SK-N-SH (cell line): ENCODE measurements around the gene LMOD2. TPM values are rescaled to one million over a fixed set of nuclear protein-coding genes. Genes with fewer than 3 reads are reported as not detected.

Source experiments
- CTCF ChIA-PET: fragments of 300-600, 350-600 bp; formaldehyde crosslinking; extraction: SDS; loops from one replicate; lab custom pipeline; 2021; lab: Yijun Ruan, JAX
- POLR2A ChIA-PET: fragments of 350-600 bp; sonication (Branson Sonifier 250); formaldehyde crosslinking; extraction: SDS; loops from one replicate; lab custom pipeline; 2020; ENCODE audit warnings: antibody characterized with exemption, inconsistent platforms; lab: Yijun Ruan, JAX
- DNase-seq: peaks from one replicate; pipeline ENCODE4 v3.0.0; 2012
- H2AFZ ChIP-seq: fragments of 200-600 bp; sonication (generic); 2 replicates; pipeline ENCODE4 v1.8.1; 2016; ENCODE audit warnings: antibody characterized with exemption, mild to moderate bottlenecking, low read depth
- H3F3A ChIP-seq: fragments of 200-600 bp; sonication (generic); replicated peaks from 2 replicates; pipeline ENCODE3; 2016; ENCODE audit warnings: antibody characterized with exemption, mild to moderate bottlenecking; ENCODE audit not compliant: insufficient read depth
- H3K27ac ChIP-seq, 2 experiments: fragments of 200-500 bp in 1 of 2; fragments of 200-600 bp in 1 of 2; sonication (Bioruptor generic) in 1 of 2; sonication (generic), shearing (Covaris generic) in 1 of 2; 2 replicates each; pipeline versions ENCODE4 v1.5.1 to v1.6.1; 2014 to 2016; ENCODE audit warnings: low read depth in 2 of 2, inconsistent platforms in 1 of 2, low read length in 1 of 2, mild to moderate bottlenecking in 1 of 2, mixed read lengths in 1 of 2
- H3K27me3 ChIP-seq: fragments of 200-600 bp; sonication (generic), shearing (Covaris generic); 2 replicates; pipeline ENCODE4 v1.6.1; 2016; ENCODE audit warnings: mixed run types; ENCODE audit not compliant: insufficient read depth
- H3K36me3 ChIP-seq, 2 experiments: fragments of 200-500 bp in 1 of 2; fragments of 200-600 bp in 1 of 2; sonication (Bioruptor generic) in 1 of 2; sonication (generic) in 1 of 2; replicated peaks in 1 of 2; 2 replicates each; pipeline versions ENCODE3 to v1.5.1; 2014 to 2016; ENCODE audit warnings: low read length in 1 of 2, mild to moderate bottlenecking in 1 of 2; ENCODE audit not compliant: insufficient read depth in 2 of 2, control insufficient read depth in 1 of 2
- H3K4me1 ChIP-seq, 2 experiments: fragments of 200-500 bp in 1 of 2; fragments of 200-600 bp in 1 of 2; sonication (Bioruptor generic) in 1 of 2; sonication (generic), shearing (Covaris generic) in 1 of 2; 2 replicates each; pipeline versions ENCODE4 v1.5.1 to v1.6.1; 2014 to 2016; ENCODE audit warnings: low read depth in 1 of 2, low read length in 1 of 2, mixed run types in 1 of 2; ENCODE audit not compliant: insufficient read depth in 2 of 2, control insufficient read depth in 1 of 2
- H3K4me2 ChIP-seq: fragments of 200-600 bp; sonication (generic), shearing (Covaris generic); 2 replicates; pipeline ENCODE4 v1.6.1; 2017; ENCODE audit warnings: mixed run types
- H3K4me3 ChIP-seq, 2 experiments: fragments of 200-500 bp in 1 of 2; fragments of 200-600 bp in 1 of 2; sonication (Bioruptor generic) in 1 of 2; sonication (generic), shearing (Covaris generic) in 1 of 2; 2 replicates each; pipeline versions ENCODE4 v1.5.1 to v1.8.1; 2014 to 2016; ENCODE audit warnings: low read depth in 2 of 2, inconsistent platforms in 1 of 2, low read length in 1 of 2, mild to moderate bottlenecking in 1 of 2, mixed read lengths in 1 of 2, moderate library complexity in 1 of 2
- H3K79me2 ChIP-seq: fragments of 200-600 bp; sonication (generic); 2 replicates; pipeline ENCODE4 v1.8.1; 2017; ENCODE audit warnings: mild to moderate bottlenecking; ENCODE audit not compliant: insufficient read depth
- H3K9ac ChIP-seq: fragments of 200-600 bp; sonication (generic); 2 replicates; pipeline ENCODE4 v1.6.1; 2017; ENCODE audit warnings: mixed run types
- H3K9me2 ChIP-seq: fragments of 200-600 bp; sonication (generic); 2 replicates; pipeline ENCODE4 v1.6.1; 2017; ENCODE audit warnings: mixed run types
- H3K9me3 ChIP-seq: fragments of 200-600 bp; sonication (generic); 2 replicates; pipeline ENCODE4 v1.6.1; 2017; ENCODE audit warnings: mixed run types, mild to moderate bottlenecking, moderate library complexity
- H4K20me1 ChIP-seq: fragments of 200-600 bp; sonication (generic); 2 replicates; pipeline ENCODE4 v1.6.1; 2017; ENCODE audit warnings: mild to moderate bottlenecking, mixed run types; ENCODE audit not compliant: insufficient read depth
- CHD2 ChIP-seq: fragments of 150-350 bp; IDR thresholded peaks from 2 replicates; pipeline ENCODE4 v1.6.1; 2018; ENCODE audit warnings: low read length; ENCODE audit not compliant: partially characterized antibody
- EP300 ChIP-seq, 2 experiments: IDR thresholded peaks; 2 replicates each; pipeline versions ENCODE4 v1.4.0 to v1.6.1; 2012; ENCODE audit warnings: borderline replicate concordance in 1 of 2, low read depth in 1 of 2, low read length in 1 of 2
- FOXJ3 ChIP-seq: sonication (generic); formaldehyde crosslinking; IDR thresholded peaks from 2 replicates; pipeline ENCODE4 v1.5.1; 2020; ENCODE audit warnings: mild to moderate bottlenecking, missing genetic modification reagents
- GABPA ChIP-seq: IDR thresholded peaks from 2 replicates; pipeline ENCODE4 v1.4.0; 2012; ENCODE audit warnings: low read depth, mild to moderate bottlenecking
- GATA2 ChIP-seq: sonication (generic); formaldehyde crosslinking; IDR thresholded peaks from 2 replicates; pipeline ENCODE4 v1.5.0; 2020; ENCODE audit warnings: mild to moderate bottlenecking, missing genetic modification reagents
- JUND ChIP-seq: IDR thresholded peaks from 2 replicates; pipeline ENCODE4 v1.4.0; 2012
- NFIC ChIP-seq: IDR thresholded peaks from 2 replicates; pipeline ENCODE4 v1.4.0; 2012; ENCODE audit warnings: borderline replicate concordance
- POLR2AphosphoS5 ChIP-seq: IDR thresholded peaks from 2 replicates; pipeline ENCODE4 v1.6.1; 2012; ENCODE audit warnings: low read depth, low read length
- RCOR1 ChIP-seq: fragments of 150-350 bp; IDR thresholded peaks from 2 replicates; pipeline ENCODE4 v1.6.1; 2017; ENCODE audit warnings: antibody characterized with exemption, low read length
- RXRA ChIP-seq: IDR thresholded peaks from 2 replicates; pipeline ENCODE4 v1.4.0; 2012; ENCODE audit warnings: low read depth, mild to moderate bottlenecking, borderline replicate concordance
- TCF12 ChIP-seq: IDR thresholded peaks from 2 replicates; pipeline ENCODE4 v1.4.0; 2012
- TEAD4 ChIP-seq: IDR thresholded peaks from 2 replicates; pipeline ENCODE4 v1.4.0; 2012; ENCODE audit warnings: mild to moderate bottlenecking, borderline replicate concordance; ENCODE audit not compliant: insufficient read depth
- WGBS: methylation state at CpG from one replicate; pipeline ENCODE4 v1.1.6; 2017; ENCODE audit warnings: low lambda C conversion rate; 5-methylcytosine and 5-hydroxymethylcytosine counted together
- polyA plus RNA-seq, 3 experiments: library from polyadenylated mRNA; depleted of rRNA; stranded (reverse); fragments of >200 nt; gene quantifications; 2 replicates each; pipeline ENCODE4 v1.2.3, GENCODE V29; 2012
- TF ChIP-seq, protein P1 (sequence below): IDR thresholded peaks from 2 replicates; pipeline ENCODE4; 2012
- TF ChIP-seq, protein P2 (sequence below): IDR thresholded peaks from 2 replicates; pipeline ENCODE4 v1.4.0; 2012; ENCODE audit warnings: low read depth, borderline replicate concordance
- TF ChIP-seq, protein P3 (sequence below): fragments of 200-600 bp; sonication (generic); IDR thresholded peaks from 2 replicates; pipeline ENCODE4 v1.6.1; 2017; ENCODE audit warnings: antibody characterized with exemption, mild to moderate bottlenecking, moderate library complexity
- TF ChIP-seq, protein P4 (sequence below): IDR thresholded peaks from 2 replicates; pipeline ENCODE4 v1.6.1; 2012; ENCODE audit warnings: mild to moderate bottlenecking, low read depth, low read length, moderate library complexity
- TF ChIP-seq, protein P5 (sequence below): IDR thresholded peaks from 2 replicates; pipeline ENCODE4 v1.4.0; 2012; ENCODE audit warnings: low read depth, borderline replicate concordance
- TF ChIP-seq, protein P6 (sequence below): IDR thresholded peaks from 2 replicates; pipeline ENCODE4 v1.4.0; 2012; ENCODE audit warnings: low read depth

Gene LMOD2
- polyA plus RNA-seq, 1 of the 3 experiments (the other 2 are of a cell fraction) = not detected

DNA sequence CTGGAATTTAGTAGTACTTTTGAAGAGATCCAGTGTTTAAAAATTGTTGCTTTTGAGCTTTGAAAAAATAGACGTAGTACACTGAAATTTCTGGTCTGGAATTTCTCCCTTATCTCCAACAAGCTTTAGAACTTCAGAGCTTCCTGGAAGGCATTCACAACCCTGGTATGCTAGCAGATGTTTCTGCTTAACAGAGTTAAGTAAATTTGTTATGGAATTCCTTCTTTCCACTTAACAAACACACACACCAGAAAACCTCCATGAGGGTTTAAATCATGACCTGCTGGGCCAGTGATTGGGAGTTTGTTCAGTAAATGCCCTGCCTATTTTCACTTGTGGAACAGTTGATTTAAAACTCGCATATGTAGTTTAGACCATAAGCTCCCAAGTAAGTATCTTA is 40.3 kb upstream of the LMOD2 start:
- Histone ChIP-seq H3K4me1 (peaks cover 0 to 13% of the 10 kb centered on the region in 2 experiments; a peak in 2 of 4 replicates), H3K27me3 (no peaks in the 10 kb centered on the region), H3K79me2 (no peaks in the 10 kb centered on the region), H2AFZ (no peak overlapping the region), H3K4me3 (no peak overlapping the region), H3K4me2 (no peak overlapping the region), H4K20me1 (no peaks in the 10 kb centered on the region), H3K9me2 (no peaks in the 10 kb centered on the region)
- 24% methylated on average over 2 of the region's 2 CpGs for WGBS
- peak in 1 of 2 experiments; percentile 63; a peak in 2 of 4 replicates for TF ChIP-seq EP300 (IDR thresholded peaks at IDR 0.05; ENCODE audit: borderline replicate concordance in 1 of 2, low read depth in 1 of 2, low read length in 1 of 2)
- peak; percentile 88 for TF ChIP-seq TCF12
- TF ChIP-seq, protein P1, sequence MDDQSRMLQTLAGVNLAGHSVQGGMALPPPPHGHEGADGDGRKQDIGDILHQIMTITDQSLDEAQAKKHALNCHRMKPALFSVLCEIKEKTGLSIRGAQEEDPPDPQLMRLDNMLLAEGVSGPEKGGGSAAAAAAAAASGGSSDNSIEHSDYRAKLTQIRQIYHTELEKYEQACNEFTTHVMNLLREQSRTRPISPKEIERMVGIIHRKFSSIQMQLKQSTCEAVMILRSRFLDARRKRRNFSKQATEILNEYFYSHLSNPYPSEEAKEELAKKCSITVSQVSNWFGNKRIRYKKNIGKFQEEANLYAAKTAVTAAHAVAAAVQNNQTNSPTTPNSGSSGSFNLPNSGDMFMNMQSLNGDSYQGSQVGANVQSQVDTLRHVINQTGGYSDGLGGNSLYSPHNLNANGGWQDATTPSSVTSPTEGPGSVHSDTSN = peak; percentile 44
- TF ChIP-seq NFIC = no peak; the same call in 1 of the 2 replicates
- TF ChIP-seq TEAD4 = peak; percentile 52; the same call in 1 of the 2 replicates
- TF ChIP-seq JUND = 0 out of 2 replicates have a peak, but pooled peaks have one; percentile 16
- TF ChIP-seq GATA2 (CRISPR knock-in tag) = no peak
- TF ChIP-seq RCOR1 = peak; percentile 96
- TF ChIP-seq RXRA = no peak
- no peak for TF ChIP-seq GABPA
- TF ChIP-seq CHD2 = peak; percentile 39
- TF ChIP-seq POLR2AphosphoS5 = peak; percentile 68; the same call in 1 of the 2 replicates
- TF ChIP-seq, all 33 proteins: peak for 8
- peak; percentile 60 for DNase-seq
- H3K9me3 ChIP-seq = no peaks in the 10 kb centered on the region
- ChIA-PET CTCF (interaction anchor here (1.0 to 5.4 kb wide), 5 partner anchors 9 to 182 kb away, joined by 3 to 30 read pairs (median 8); no protein-coding TSS in a partner anchor), POLR2A (no interaction called here)
- H3F3A ChIP-seq = peaks cover 4% of the 10 kb centered on the region
- H3K36me3 ChIP-seq = no peaks in the 10 kb centered on the region
- peak overlapping the region in 1 of 2 experiments; percentile 67; a peak in 1 of 4 replicates for H3K27ac ChIP-seq
- no peak overlapping the region for H3K9ac ChIP-seq

DNA sequence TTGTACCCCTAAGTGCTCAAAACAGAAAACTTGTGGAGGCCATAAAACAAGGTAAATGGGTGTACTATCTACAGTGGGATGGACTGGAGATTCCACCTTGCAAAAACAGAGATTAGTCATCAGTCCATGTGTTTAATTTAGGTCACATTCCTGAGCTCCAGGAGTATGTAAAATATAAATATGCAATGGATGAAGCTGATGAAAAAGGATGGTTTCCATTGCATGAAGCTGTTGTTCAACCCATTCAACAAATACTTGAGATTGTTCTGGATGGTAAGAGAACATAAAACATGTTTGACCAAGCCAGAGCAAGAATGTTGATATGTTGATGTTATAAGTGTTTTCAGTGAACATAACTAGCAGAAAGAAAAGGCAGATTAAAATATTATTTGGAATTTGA is 39.4 kb upstream of the LMOD2 start:
- Histone ChIP-seq H3F3A (peaks cover 4% of the 10 kb centered on the region), H3K4me2 (no peak overlapping the region), H3K27me3 (no peaks in the 10 kb centered on the region), H3K79me2 (no peaks in the 10 kb centered on the region), H3K9ac (no peak overlapping the region), H3K9me3 (no peaks in the 10 kb centered on the region), H4K20me1 (no peaks in the 10 kb centered on the region), H2AFZ (no peak overlapping the region), H3K4me1 (peaks cover 0 to 13% of the 10 kb centered on the region in 2 experiments; a peak in 2 of 4 replicates), H3K4me3 (no peak overlapping the region), H3K27ac (no peak overlapping the region; a peak in 1 of 4 replicates), H3K9me2 (no peaks in the 10 kb centered on the region), H3K36me3 (no peaks in the 10 kb centered on the region)
- CTCF ChIA-PET = interaction anchor here (1.1 to 5.4 kb wide), 4 partner anchors 8 to 181 kb away, joined by 4 to 30 read pairs (median 6); no protein-coding TSS in a partner anchor
- POLR2A ChIA-PET = no interaction called here
- no peak for DNase-seq
- TF ChIP-seq, protein P2, sequence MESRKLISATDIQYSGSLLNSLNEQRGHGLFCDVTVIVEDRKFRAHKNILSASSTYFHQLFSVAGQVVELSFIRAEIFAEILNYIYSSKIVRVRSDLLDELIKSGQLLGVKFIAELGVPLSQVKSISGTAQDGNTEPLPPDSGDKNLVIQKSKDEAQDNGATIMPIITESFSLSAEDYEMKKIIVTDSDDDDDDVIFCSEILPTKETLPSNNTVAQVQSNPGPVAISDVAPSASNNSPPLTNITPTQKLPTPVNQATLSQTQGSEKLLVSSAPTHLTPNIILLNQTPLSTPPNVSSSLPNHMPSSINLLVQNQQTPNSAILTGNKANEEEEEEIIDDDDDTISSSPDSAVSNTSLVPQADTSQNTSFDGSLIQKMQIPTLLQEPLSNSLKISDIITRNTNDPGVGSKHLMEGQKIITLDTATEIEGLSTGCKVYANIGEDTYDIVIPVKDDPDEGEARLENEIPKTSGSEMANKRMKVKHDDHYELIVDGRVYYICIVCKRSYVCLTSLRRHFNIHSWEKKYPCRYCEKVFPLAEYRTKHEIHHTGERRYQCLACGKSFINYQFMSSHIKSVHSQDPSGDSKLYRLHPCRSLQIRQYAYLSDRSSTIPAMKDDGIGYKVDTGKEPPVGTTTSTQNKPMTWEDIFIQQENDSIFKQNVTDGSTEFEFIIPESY = no peak
- TF ChIP-seq, protein P3, sequence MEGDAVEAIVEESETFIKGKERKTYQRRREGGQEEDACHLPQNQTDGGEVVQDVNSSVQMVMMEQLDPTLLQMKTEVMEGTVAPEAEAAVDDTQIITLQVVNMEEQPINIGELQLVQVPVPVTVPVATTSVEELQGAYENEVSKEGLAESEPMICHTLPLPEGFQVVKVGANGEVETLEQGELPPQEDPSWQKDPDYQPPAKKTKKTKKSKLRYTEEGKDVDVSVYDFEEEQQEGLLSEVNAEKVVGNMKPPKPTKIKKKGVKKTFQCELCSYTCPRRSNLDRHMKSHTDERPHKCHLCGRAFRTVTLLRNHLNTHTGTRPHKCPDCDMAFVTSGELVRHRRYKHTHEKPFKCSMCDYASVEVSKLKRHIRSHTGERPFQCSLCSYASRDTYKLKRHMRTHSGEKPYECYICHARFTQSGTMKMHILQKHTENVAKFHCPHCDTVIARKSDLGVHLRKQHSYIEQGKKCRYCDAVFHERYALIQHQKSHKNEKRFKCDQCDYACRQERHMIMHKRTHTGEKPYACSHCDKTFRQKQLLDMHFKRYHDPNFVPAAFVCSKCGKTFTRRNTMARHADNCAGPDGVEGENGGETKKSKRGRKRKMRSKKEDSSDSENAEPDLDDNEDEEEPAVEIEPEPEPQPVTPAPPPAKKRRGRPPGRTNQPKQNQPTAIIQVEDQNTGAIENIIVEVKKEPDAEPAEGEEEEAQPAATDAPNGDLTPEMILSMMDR = no peak
- TF ChIP-seq, protein P4, sequence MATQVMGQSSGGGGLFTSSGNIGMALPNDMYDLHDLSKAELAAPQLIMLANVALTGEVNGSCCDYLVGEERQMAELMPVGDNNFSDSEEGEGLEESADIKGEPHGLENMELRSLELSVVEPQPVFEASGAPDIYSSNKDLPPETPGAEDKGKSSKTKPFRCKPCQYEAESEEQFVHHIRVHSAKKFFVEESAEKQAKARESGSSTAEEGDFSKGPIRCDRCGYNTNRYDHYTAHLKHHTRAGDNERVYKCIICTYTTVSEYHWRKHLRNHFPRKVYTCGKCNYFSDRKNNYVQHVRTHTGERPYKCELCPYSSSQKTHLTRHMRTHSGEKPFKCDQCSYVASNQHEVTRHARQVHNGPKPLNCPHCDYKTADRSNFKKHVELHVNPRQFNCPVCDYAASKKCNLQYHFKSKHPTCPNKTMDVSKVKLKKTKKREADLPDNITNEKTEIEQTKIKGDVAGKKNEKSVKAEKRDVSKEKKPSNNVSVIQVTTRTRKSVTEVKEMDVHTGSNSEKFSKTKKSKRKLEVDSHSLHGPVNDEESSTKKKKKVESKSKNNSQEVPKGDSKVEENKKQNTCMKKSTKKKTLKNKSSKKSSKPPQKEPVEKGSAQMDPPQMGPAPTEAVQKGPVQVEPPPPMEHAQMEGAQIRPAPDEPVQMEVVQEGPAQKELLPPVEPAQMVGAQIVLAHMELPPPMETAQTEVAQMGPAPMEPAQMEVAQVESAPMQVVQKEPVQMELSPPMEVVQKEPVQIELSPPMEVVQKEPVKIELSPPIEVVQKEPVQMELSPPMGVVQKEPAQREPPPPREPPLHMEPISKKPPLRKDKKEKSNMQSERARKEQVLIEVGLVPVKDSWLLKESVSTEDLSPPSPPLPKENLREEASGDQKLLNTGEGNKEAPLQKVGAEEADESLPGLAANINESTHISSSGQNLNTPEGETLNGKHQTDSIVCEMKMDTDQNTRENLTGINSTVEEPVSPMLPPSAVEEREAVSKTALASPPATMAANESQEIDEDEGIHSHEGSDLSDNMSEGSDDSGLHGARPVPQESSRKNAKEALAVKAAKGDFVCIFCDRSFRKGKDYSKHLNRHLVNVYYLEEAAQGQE = no peak
- TF ChIP-seq TEAD4 = no peak
- no peak for TF ChIP-seq POLR2AphosphoS5
- TF ChIP-seq, protein P5, sequence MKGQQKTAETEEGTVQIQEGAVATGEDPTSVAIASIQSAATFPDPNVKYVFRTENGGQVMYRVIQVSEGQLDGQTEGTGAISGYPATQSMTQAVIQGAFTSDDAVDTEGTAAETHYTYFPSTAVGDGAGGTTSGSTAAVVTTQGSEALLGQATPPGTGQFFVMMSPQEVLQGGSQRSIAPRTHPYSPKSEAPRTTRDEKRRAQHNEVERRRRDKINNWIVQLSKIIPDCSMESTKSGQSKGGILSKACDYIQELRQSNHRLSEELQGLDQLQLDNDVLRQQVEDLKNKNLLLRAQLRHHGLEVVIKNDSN = no peak
- no peak for TF ChIP-seq GATA2 (CRISPR knock-in tag)
- TF ChIP-seq, protein P6, sequence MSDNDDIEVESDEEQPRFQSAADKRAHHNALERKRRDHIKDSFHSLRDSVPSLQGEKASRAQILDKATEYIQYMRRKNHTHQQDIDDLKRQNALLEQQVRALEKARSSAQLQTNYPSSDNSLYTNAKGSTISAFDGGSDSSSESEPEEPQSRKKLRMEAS = no peak
- no peak for TF ChIP-seq FOXJ3
